SU-DHL-6 (cell line): ENCODE results near the gene MAL.
A peak's percentile ranks its signal among the peaks of the same experiment; 100 is the strongest.

Experiments used
- H2AFZ ChIP-seq: fragments of 200-600 bp; sonication (generic); 2 replicates; pipeline ENCODE4 v1.6.1; 2014; ENCODE audit warnings: low read depth, mild to moderate bottlenecking, moderate library complexity, mixed read lengths, antibody characterized with exemption, low read length; ENCODE audit not compliant: severe bottlenecking
- H3F3A ChIP-seq: fragments of 200-600 bp; shearing (Covaris generic); 2 replicates; pipeline ENCODE4 v1.6.0; 2016; ENCODE audit warnings: antibody characterized with exemption, mild to moderate bottlenecking; ENCODE audit not compliant: insufficient read depth
- H3K27ac ChIP-seq: fragments of 200-600 bp; sonication (generic); 2 replicates; pipeline ENCODE4 v1.5.1; 2016; ENCODE audit warnings: low read depth, mild to moderate bottlenecking, low read length, moderate library complexity, mixed read lengths
- H3K27me3 ChIP-seq: fragments of 200-600 bp; sonication (generic), shearing (Covaris generic); 2 replicates; pipeline ENCODE4 v1.6.0; 2014; ENCODE audit warnings: mild to moderate bottlenecking, low read length
- H3K36me3 ChIP-seq: fragments of 200-600 bp; sonication (generic); 2 replicates; pipeline ENCODE4 v1.6.1; 2014; ENCODE audit warnings: mild to moderate bottlenecking, low read length, mixed read lengths
- H3K4me2 ChIP-seq: fragments of 300-600, 200-600 bp; shearing (Covaris generic), sonication (generic); 2 replicates; pipeline ENCODE4 v1.6.0; 2014; ENCODE audit warnings: low read length, low read depth, mild to moderate bottlenecking; ENCODE audit not compliant: poor library complexity, severe bottlenecking
- H3K4me3 ChIP-seq: fragments of 200-600 bp; sonication (generic); 2 replicates; pipeline ENCODE4 v1.5.1; 2014; ENCODE audit warnings: antibody characterized with exemption, low read length, mild to moderate bottlenecking, mixed read lengths; ENCODE audit not compliant: insufficient read depth, poor library complexity, severe bottlenecking
- H3K79me2 ChIP-seq: fragments of 200-600 bp; sonication (generic); 2 replicates; pipeline ENCODE4 v1.6.1; 2014; ENCODE audit warnings: mild to moderate bottlenecking, low read length, moderate library complexity; ENCODE audit not compliant: insufficient read depth
- H3K9ac ChIP-seq: fragments of 200-600 bp; sonication (generic); 2 replicates; pipeline ENCODE4 v1.7.0; 2014; ENCODE audit warnings: mild to moderate bottlenecking, low read length
- H3K9me2 ChIP-seq: fragments of 200-600 bp; sonication (generic); replicated peaks from 2 replicates; pipeline ENCODE4 v1.6.1; 2014; ENCODE audit warnings: low read length; ENCODE audit not compliant: insufficient read depth
- H3K9me3 ChIP-seq: fragments of 200-600 bp; sonication (generic); 2 replicates; pipeline ENCODE4 v1.6.1; 2014; ENCODE audit warnings: low read length, mixed read lengths; ENCODE audit not compliant: insufficient read depth
- H4K20me1 ChIP-seq: fragments of 200-600 bp; sonication (generic); 2 replicates; pipeline ENCODE4 v1.6.1; 2014; ENCODE audit warnings: low read depth, mild to moderate bottlenecking, antibody characterized with exemption, low read length, moderate library complexity, mixed read lengths
- CTCF ChIP-seq: fragments of 200-600 bp; sonication (generic); IDR thresholded peaks from one replicate; pipeline ENCODE4 v1.5.1; 2017; ENCODE audit warnings: antibody characterized with exemption, mild to moderate bottlenecking, low read length, moderate library complexity; ENCODE audit not compliant: insufficient read depth, poor library complexity, severe bottlenecking
- EZH2phosphoT487 ChIP-seq: fragments of 200-600 bp; sonication (generic), shearing (Covaris generic); conservative IDR thresholded peaks from 2 replicates; pipeline ENCODE4 v1.6.1; 2018; ENCODE audit warnings: mild to moderate bottlenecking, antibody characterized with exemption, low read length, moderate library complexity, mixed read lengths

Gene MAL

GRCh38 chr2:95063086-95063958, 37.8 kb downstream of the MAL start:
- H3K4me3 ChIP-seq, result no peak overlapping the region
- H3K79me2 ChIP-seq, result no peaks in the 10 kb centered on the region
- no peak overlapping the region for H2AFZ ChIP-seq
- TF ChIP-seq EZH2phosphoT487 (no peak), CTCF (no peak)
- H3F3A ChIP-seq, result no peaks in the 10 kb centered on the region
- H3K9me2 ChIP-seq, result no peaks in the 10 kb centered on the region
- 0 out of 2 replicates have a peak overlapping the region, but pooled peaks have one; percentile 8 for H3K9ac ChIP-seq
- no peaks in the 10 kb centered on the region for H4K20me1 ChIP-seq
- H3K27me3 ChIP-seq, result no peaks in the 10 kb centered on the region
- H3K4me2 ChIP-seq, result peak overlapping the region; percentile 34
- H3K9me3 ChIP-seq, result no peaks in the 10 kb centered on the region
- no peaks in the 10 kb centered on the region for H3K36me3 ChIP-seq
- H3K27ac ChIP-seq, result peak overlapping the region; percentile 69

- no peaks in the 10 kb centered on the region for H3K9me2 ChIP-seq
- no peak overlapping the region for H3K27ac ChIP-seq
- no peaks in the 10 kb centered on the region for H3F3A ChIP-seq
- no peak overlapping the region for H3K4me3 ChIP-seq
- no peak overlapping the region for H3K4me2 ChIP-seq
- H2AFZ ChIP-seq, result no peak overlapping the region
- no peak for TF ChIP-seq EZH2phosphoT487
- TF ChIP-seq CTCF, result no peak
- no peaks in the 10 kb centered on the region for H3K36me3 ChIP-seq
- no peaks in the 10 kb centered on the region for H3K27me3 ChIP-seq
- no peak overlapping the region for H3K9ac ChIP-seq
- no peaks in the 10 kb centered on the region for H4K20me1 ChIP-seq
- H3K9me3 ChIP-seq, result no peaks in the 10 kb centered on the region
- no peaks in the 10 kb centered on the region for H3K79me2 ChIP-seq
Measured at GRCh38 chr2:95068256-95068655, 42.7 kb downstream of the MAL start.

GRCh38 chr2:95069465-95069864, 44.0 kb downstream of the MAL start:
- no peak overlapping the region for H2AFZ ChIP-seq
- H3K4me3 ChIP-seq, result no peak overlapping the region
- H3K36me3 ChIP-seq, result no peaks in the 10 kb centered on the region
- H4K20me1 ChIP-seq, result no peaks in the 10 kb centered on the region
- no peaks in the 10 kb centered on the region for H3K27me3 ChIP-seq
- H3K9me3 ChIP-seq, result no peaks in the 10 kb centered on the region
- H3K27ac ChIP-seq, result no peak overlapping the region
- no peaks in the 10 kb centered on the region for H3F3A ChIP-seq
- no peaks in the 10 kb centered on the region for H3K9me2 ChIP-seq
- H3K9ac ChIP-seq, result no peak overlapping the region
- TF ChIP-seq EZH2phosphoT487 (no peak), CTCF (no peak)
- H3K4me2 ChIP-seq, result no peak overlapping the region
- H3K79me2 ChIP-seq, result no peaks in the 10 kb centered on the region
